Vagina (tissue), 2 donors: ENCODE data around the gene ZFHX3. TPM values are rescaled to one million over a fixed set of nuclear protein-coding genes. Genes with fewer than 3 reads are reported as not detected.

Experiments used
- DNase-seq, 2 donors: peaks; one replicate each; pipeline ENCODE4 v3.0.0-alpha.2; 2017; ENCODE audit errors: extremely low spot score in 2 of 2
- H3K27ac ChIP-seq: fragments of 200-600 bp; sonication (generic); one replicate; pipeline ENCODE4 v1.5.1; 2019
- H3K27me3 ChIP-seq: fragments of 200-600 bp; sonication (generic); one replicate; pipeline ENCODE4 v1.5.1; 2019
- H3K36me3 ChIP-seq, 2 donors: fragments of 200-600 bp; sonication (generic); one replicate each; pipeline ENCODE4 v1.5.1; 2017 to 2019
- H3K4me1 ChIP-seq: fragments of 200-600 bp; sonication (generic); one replicate; pipeline ENCODE4 v1.5.1; 2019
- H3K4me3 ChIP-seq, 2 donors: fragments of 200-600 bp; sonication (generic); 1 replicate in 1 of 2; 2 replicates in 1 of 2; pipeline ENCODE4 v1.5.1; 2016 to 2019
- H3K9me3 ChIP-seq: fragments of 200-600 bp; sonication (generic); one replicate; pipeline ENCODE4 v1.5.1; 2019
- POLR2A ChIP-seq, 2 donors: fragments of 450-650 bp; IDR thresholded peaks; one replicate each; pipeline ENCODE4 v1.6.1; 2017; ENCODE audit warnings: antibody characterized with exemption in 2 of 2, mild to moderate bottlenecking in 2 of 2, moderate library complexity in 2 of 2
- POLR2AphosphoS5 ChIP-seq, 2 donors: sonication (generic); formaldehyde crosslinking; IDR thresholded peaks; one replicate each; pipeline ENCODE4 v1.9.0; 2017; ENCODE audit warnings: antibody characterized with exemption in 2 of 2, mild to moderate bottlenecking in 2 of 2, low read depth in 1 of 2; ENCODE audit not compliant: insufficient read depth in 1 of 2
- intact Hi-C: fragments of 100-400 bp; cut with DNase I; formaldehyde crosslinking; loops from one replicate; pipeline ENCODE4 v1.15.1; 2023
- total RNA-seq: library from RNA; depleted of rRNA; stranded (reverse); fragments of >200 nt; gene quantifications from one replicate; pipeline ENCODE4 v1.2.3, GENCODE V29; 2016
- TF ChIP-seq, protein P1 (sequence below), 3 experiments: fragments of 450-650 bp in 2 of 3; fragments of 200-600 bp in 1 of 3; sonication (generic) in 1 of 3; IDR thresholded peaks; one replicate each; pipeline ENCODE4 v1.5.1; 2017 to 2019; ENCODE audit warnings: antibody characterized with exemption in 3 of 3, mild to moderate bottlenecking in 2 of 3, moderate library complexity in 2 of 3

The ZFHX3 gene
- total RNA-seq, 1 donor from 2014 or later, result 28.0 TPM

DNA sequence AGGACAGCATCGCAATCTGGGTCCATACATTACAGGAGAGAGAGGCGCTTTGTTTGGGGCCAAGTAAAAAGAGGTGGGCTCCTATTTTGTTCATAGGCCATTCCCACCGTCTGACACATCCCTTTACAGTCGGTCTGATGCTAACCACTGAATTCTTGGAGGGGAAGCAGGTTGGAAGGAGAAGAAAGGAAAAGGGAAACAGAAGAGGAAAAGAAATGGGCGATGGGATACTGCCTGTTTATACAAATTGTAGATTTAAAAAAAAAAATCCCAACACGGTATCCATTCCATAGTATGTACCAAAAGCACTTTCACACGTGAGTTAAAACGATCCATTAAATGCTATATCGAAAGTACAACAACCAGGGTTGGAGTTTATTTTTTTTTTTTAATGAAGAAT lies 4.0 kb upstream of the ZFHX3 start:
- Histone ChIP-seq H3K27ac (no peak overlapping the region), H3K9me3 (no peaks in the 10 kb centered on the region), H3K4me3 (no peak overlapping the region), H3K4me1 (peaks cover 58% of the 10 kb centered on the region), H3K27me3 (no peaks in the 10 kb centered on the region), H3K36me3 (no peaks in the 10 kb centered on the region)
- intact Hi-C loops, result loop anchor here (5.0 kb wide), 1 partner anchor 115 kb away; no protein-coding TSS in a partner anchor
- DNase-seq, result no peak
- TF ChIP-seq POLR2A (IDR thresholded peaks at IDR 0.05), result no peak
- TF ChIP-seq POLR2AphosphoS5 (IDR thresholded peaks at IDR 0.05; ENCODE audit: insufficient read depth in 1 of 2, low read depth in 1 of 2), result no peak
- TF ChIP-seq, protein P1, sequence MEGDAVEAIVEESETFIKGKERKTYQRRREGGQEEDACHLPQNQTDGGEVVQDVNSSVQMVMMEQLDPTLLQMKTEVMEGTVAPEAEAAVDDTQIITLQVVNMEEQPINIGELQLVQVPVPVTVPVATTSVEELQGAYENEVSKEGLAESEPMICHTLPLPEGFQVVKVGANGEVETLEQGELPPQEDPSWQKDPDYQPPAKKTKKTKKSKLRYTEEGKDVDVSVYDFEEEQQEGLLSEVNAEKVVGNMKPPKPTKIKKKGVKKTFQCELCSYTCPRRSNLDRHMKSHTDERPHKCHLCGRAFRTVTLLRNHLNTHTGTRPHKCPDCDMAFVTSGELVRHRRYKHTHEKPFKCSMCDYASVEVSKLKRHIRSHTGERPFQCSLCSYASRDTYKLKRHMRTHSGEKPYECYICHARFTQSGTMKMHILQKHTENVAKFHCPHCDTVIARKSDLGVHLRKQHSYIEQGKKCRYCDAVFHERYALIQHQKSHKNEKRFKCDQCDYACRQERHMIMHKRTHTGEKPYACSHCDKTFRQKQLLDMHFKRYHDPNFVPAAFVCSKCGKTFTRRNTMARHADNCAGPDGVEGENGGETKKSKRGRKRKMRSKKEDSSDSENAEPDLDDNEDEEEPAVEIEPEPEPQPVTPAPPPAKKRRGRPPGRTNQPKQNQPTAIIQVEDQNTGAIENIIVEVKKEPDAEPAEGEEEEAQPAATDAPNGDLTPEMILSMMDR (IDR thresholded peaks at IDR 0.05), result no peak

DNA sequence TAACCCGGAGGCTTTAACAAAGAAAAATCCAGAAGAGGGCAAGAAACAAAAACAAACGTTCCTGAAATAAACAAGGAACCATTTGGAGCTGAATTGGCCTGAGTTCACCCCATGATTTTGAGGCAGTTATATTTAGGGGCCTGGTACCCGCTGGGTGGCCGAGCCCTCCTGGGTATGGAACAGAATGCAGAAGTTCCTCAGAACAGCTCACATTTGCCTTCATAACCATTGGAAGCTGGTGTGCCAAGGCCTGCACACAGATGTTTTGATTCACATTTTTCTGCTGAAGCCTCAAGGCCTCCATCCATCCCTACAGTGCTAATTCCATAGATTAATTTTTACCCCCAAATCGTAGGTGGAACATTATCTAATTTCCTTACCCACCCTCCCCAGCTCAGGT lies 3.3 kb upstream of the ZFHX3 start:
- H3K36me3 ChIP-seq, result no peaks in the 10 kb centered on the region
- TF ChIP-seq, protein P1 (IDR thresholded peaks at IDR 0.05), result no peak
- TF ChIP-seq POLR2AphosphoS5 (IDR thresholded peaks at IDR 0.05; ENCODE audit: insufficient read depth in 1 of 2, low read depth in 1 of 2) (no peak), POLR2A (IDR thresholded peaks at IDR 0.05) (no peak)
- no peaks in the 10 kb centered on the region for H3K27me3 ChIP-seq
- no peak for DNase-seq
- H3K4me3 ChIP-seq, result no peak overlapping the region
- H3K9me3 ChIP-seq, result no peaks in the 10 kb centered on the region
- intact Hi-C loops, result loop anchor here (5.0 kb wide), 1 partner anchor 114 kb away; no protein-coding TSS in a partner anchor
- no peak overlapping the region for H3K27ac ChIP-seq
- peaks cover 58% of the 10 kb centered on the region for H3K4me1 ChIP-seq

DNA sequence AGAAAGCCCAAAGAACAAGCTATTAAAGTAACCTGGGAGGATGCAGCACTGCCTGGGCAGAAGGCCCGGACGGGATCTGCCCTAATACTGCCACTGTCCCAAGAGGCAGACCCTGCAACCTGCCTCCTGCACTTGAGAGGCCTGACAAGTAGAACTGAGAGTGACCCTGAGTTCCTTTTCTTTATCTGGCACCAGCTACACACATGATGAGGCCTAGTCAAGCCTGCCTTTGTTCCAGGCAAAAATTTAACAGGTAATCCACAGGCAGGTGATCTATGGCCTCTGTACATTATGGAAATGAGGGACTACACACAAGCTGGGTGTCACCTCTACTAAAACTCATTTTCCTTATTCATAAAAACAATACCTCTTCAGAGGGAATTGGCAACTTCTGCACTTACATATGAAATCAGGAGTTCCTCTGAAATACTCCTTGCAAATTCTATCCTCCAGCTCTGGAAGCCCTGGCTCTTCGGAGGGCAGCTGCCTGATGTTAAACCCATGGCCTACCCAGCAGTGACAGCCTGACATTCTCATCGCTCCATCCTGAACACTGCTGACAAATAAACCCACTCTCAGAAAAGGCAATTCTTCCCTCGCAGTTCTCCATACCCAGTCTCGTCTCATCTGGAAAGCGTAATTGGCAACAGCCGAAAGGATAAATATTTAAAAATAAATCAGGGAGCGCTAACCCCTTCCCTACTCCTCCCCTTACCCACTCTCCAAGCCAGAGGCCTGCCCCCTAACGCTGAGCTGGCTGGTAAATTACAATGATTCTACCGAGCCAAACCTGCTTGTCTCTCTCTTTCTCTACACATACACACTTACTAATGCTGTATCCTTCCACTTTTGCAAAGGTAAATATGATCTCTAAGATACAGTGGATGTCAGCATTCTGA lies 2.5 kb upstream of the ZFHX3 start:
- no peaks in the 10 kb centered on the region for H3K27me3 ChIP-seq
- no peak overlapping the region for H3K27ac ChIP-seq
- TF ChIP-seq, protein P1 (IDR thresholded peaks at IDR 0.05), result no peak
- no peak for TF ChIP-seq POLR2AphosphoS5 (IDR thresholded peaks at IDR 0.05; ENCODE audit: insufficient read depth in 1 of 2, low read depth in 1 of 2)
- TF ChIP-seq POLR2A (IDR thresholded peaks at IDR 0.05), result no peak
- H3K4me1 ChIP-seq, result peaks cover 56% of the 10 kb centered on the region
- H3K36me3 ChIP-seq, result no peaks in the 10 kb centered on the region
- H3K9me3 ChIP-seq, result no peaks in the 10 kb centered on the region
- intact Hi-C loops, result loop anchor here (5.0 kb wide), 1 partner anchor 113 kb away; no protein-coding TSS in a partner anchor
- H3K4me3 ChIP-seq, result no peak overlapping the region
- no peak for DNase-seq

DNA sequence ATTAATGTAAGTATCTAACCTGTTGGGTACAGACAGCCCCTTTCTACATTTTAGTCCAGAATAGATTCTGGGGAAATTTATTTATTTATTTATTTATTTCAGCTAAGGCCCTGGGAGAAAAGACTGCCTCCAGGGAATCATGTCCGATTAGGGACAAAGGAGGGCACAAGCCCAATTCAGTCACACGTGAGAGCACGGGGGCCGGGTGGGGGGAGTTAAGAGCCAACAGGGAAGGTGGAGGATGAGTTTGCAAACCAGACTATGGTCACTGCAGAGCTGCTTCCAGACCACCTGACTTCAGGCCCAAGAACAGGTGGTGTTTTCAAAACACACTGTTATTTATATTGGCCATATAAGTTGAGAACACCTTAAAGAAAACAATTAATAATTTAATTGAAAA lies 1.6 kb upstream of the ZFHX3 start:
- Histone ChIP-seq H3K9me3 (no peaks in the 10 kb centered on the region), H3K4me3 (no peak overlapping the region), H3K27ac (peak overlapping the region; percentile 85), H3K4me1 (peaks cover 55% of the 10 kb centered on the region), H3K36me3 (no peaks in the 10 kb centered on the region), H3K27me3 (no peaks in the 10 kb centered on the region)
- TF ChIP-seq POLR2A (IDR thresholded peaks at IDR 0.05) (no peak), POLR2AphosphoS5 (IDR thresholded peaks at IDR 0.05; ENCODE audit: insufficient read depth in 1 of 2, low read depth in 1 of 2) (no peak)
- TF ChIP-seq, protein P1 (IDR thresholded peaks at IDR 0.05), result no peak
- intact Hi-C loops, result loop anchor here (10.0 kb wide), 2 partner anchors 55 to 205 kb away; no protein-coding TSS in a partner anchor
- no peak for DNase-seq

DNA sequence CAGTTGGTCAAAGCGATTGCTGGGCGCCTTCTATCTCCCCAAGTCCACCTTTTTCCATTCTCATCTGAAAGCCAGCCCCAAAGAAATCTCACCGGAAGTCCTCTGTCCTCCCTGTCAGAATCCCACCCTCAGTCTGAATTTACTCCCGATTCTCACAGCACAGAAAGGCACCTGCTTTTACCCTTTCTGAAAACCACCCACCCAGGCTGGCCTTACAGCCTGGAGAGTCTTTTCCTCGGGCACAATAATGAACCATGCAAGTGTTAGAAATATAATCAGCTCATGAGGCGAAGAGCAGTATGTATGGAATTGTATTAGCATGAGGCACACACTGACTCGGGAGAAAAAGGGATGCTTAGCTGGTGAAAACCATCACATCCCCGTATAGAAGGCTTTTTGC lies 1.2 kb upstream of the ZFHX3 start:
- intact Hi-C loops, result loop anchor here (10.0 kb wide), 2 partner anchors 54 to 204 kb away; no protein-coding TSS in a partner anchor
- Histone ChIP-seq H3K9me3 (no peaks in the 10 kb centered on the region), H3K4me3 (peak overlapping the region; percentile 73 to 79), H3K36me3 (no peaks in the 10 kb centered on the region), H3K4me1 (peaks cover 55% of the 10 kb centered on the region), H3K27me3 (no peaks in the 10 kb centered on the region), H3K27ac (peak overlapping the region; percentile 85)
- no peak for DNase-seq
- TF ChIP-seq, protein P1 (IDR thresholded peaks at IDR 0.05), result no peak
- no peak for TF ChIP-seq POLR2A (IDR thresholded peaks at IDR 0.05)
- no peak for TF ChIP-seq POLR2AphosphoS5 (IDR thresholded peaks at IDR 0.05; ENCODE audit: insufficient read depth in 1 of 2, low read depth in 1 of 2)
